ENCODE measurements around the gene ITGB5. TPM values are rescaled to one million over a fixed set of nuclear protein-coding genes. Genes with fewer than 3 reads are reported as not detected.

ITGB5 gene
- total RNA-seq, 1 donor from 2014 or later: 122 TPM

DNA sequence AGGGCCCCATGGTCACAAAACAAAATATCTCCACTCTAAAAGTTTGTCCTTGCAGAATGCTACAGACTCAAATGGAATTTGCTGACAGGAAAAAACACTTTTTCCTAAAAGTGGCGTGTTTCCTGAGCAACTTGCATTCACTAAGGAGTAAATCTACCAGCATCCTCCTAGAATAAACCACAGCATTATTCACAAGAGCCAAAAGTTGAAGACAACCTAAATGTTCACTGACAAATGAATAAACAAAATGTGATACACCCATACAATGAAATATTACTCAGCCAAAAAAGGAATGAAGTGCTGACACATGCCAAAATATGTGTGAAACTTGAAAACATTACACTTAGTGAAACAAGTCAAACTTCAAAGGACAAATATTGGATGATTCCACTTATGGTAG, 28.9 kb downstream of the ITGB5 start:
- no peak for DNase-seq
- no peaks in the 10 kb centered on the region for H3K9me3 ChIP-seq (replicated peaks)
- no peak overlapping the region for H3K4me3 ChIP-seq
- TF ChIP-seq, protein P1, sequence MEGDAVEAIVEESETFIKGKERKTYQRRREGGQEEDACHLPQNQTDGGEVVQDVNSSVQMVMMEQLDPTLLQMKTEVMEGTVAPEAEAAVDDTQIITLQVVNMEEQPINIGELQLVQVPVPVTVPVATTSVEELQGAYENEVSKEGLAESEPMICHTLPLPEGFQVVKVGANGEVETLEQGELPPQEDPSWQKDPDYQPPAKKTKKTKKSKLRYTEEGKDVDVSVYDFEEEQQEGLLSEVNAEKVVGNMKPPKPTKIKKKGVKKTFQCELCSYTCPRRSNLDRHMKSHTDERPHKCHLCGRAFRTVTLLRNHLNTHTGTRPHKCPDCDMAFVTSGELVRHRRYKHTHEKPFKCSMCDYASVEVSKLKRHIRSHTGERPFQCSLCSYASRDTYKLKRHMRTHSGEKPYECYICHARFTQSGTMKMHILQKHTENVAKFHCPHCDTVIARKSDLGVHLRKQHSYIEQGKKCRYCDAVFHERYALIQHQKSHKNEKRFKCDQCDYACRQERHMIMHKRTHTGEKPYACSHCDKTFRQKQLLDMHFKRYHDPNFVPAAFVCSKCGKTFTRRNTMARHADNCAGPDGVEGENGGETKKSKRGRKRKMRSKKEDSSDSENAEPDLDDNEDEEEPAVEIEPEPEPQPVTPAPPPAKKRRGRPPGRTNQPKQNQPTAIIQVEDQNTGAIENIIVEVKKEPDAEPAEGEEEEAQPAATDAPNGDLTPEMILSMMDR (IDR thresholded peaks at IDR 0.05; ENCODE audit: borderline replicate concordance): no peak
- peaks cover 54% of the 10 kb centered on the region for H3K4me1 ChIP-seq
- H3K27me3 ChIP-seq (ENCODE audit: low read depth): no peaks in the 10 kb centered on the region
- peaks cover 22% of the 10 kb centered on the region for H3K36me3 ChIP-seq
- intact Hi-C loops (cut with micrococcal nuclease): no loop called here
- H3K27ac ChIP-seq (replicated peaks): peak overlapping the region; percentile 83

DNA sequence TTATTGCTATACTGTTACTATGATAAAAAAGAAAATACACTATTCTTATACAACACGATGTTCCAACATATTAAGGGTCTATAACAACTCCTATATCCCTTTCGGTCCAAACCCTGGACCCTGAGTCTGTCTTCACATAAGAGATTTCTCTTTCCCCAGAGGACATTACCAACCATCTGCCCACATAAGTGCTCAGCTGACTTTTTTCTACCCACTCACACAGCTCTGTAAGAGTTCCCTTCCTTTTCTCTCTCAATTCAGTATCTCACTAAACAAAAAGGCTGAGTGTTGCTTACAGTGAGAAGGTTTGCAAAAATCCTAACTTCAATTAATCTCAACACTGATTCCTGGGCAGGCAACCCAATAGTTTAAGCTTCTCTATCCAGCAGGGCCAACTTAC, 30.5 kb downstream of the ITGB5 start:
- no peaks in the 10 kb centered on the region for H3K9me3 ChIP-seq (replicated peaks)
- peaks cover 22% of the 10 kb centered on the region for H3K36me3 ChIP-seq
- no peak overlapping the region for H3K4me3 ChIP-seq
- no peak for DNase-seq
- H3K27ac ChIP-seq (replicated peaks): no peak overlapping the region
- TF ChIP-seq, protein P1 (IDR thresholded peaks at IDR 0.05; ENCODE audit: borderline replicate concordance): no peak
- intact Hi-C loops (cut with micrococcal nuclease): no loop called here
- H3K27me3 ChIP-seq (ENCODE audit: low read depth): no peaks in the 10 kb centered on the region
- H3K4me1 ChIP-seq: peaks cover 53% of the 10 kb centered on the region

DNA sequence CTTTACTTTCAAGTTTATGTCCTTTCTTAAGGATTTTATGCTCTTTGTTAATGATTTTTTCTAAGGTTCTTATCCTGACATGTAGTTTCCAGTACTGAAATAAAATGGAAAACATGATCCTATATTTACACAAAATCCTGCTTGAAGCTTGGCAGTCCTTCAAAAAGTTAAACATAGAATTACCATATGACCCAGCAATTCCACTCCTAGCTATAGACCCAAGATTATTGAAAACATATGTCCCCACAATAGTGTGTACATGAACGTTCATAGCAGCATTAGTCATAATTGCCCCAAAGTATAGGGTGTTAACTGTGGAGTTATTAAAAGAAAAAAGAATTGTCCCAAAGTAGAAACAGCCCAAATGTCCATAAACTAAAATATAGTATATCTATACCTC, 33.2 kb downstream of the ITGB5 start:
- Histone ChIP-seq H3K9me3 (replicated peaks) (no peaks in the 10 kb centered on the region), H3K27ac (replicated peaks) (no peak overlapping the region), H3K36me3 (peaks cover 22% of the 10 kb centered on the region), H3K4me1 (peaks cover 46% of the 10 kb centered on the region), H3K4me3 (no peak overlapping the region), H3K27me3 (ENCODE audit: low read depth) (no peaks in the 10 kb centered on the region)
- TF ChIP-seq, protein P1 (IDR thresholded peaks at IDR 0.05; ENCODE audit: borderline replicate concordance): no peak
- DNase-seq: no peak
- intact Hi-C loops (cut with micrococcal nuclease): no loop called here

DNA sequence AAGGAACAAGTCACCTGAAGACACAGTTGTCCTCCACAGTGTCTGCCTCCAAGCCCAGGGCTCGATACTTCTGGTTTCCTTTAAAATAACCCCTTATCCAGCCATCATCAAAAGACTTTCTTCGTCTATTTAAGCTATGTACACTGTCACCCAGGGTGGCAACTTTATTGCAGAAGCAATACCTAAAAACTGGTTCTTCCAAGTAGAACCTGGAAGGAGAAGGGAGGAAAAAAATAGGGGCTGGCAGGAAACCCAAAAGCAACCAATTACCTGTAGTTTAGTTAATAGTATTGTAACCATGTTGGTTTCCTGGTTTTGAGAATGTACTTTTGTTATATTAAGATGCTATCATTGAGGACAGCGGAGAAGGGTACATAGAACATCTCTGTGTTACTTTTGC, 33.7 kb downstream of the ITGB5 start:
- no peaks in the 10 kb centered on the region for H3K27me3 ChIP-seq (ENCODE audit: low read depth)
- intact Hi-C loops (cut with micrococcal nuclease): no loop called here
- peaks cover 18% of the 10 kb centered on the region for H3K36me3 ChIP-seq
- H3K27ac ChIP-seq (replicated peaks): no peak overlapping the region
- TF ChIP-seq, protein P1 (IDR thresholded peaks at IDR 0.05; ENCODE audit: borderline replicate concordance): no peak
- no peaks in the 10 kb centered on the region for H3K9me3 ChIP-seq (replicated peaks)
- no peak for DNase-seq
- no peak overlapping the region for H3K4me3 ChIP-seq
- H3K4me1 ChIP-seq: peaks cover 40% of the 10 kb centered on the region

DNA sequence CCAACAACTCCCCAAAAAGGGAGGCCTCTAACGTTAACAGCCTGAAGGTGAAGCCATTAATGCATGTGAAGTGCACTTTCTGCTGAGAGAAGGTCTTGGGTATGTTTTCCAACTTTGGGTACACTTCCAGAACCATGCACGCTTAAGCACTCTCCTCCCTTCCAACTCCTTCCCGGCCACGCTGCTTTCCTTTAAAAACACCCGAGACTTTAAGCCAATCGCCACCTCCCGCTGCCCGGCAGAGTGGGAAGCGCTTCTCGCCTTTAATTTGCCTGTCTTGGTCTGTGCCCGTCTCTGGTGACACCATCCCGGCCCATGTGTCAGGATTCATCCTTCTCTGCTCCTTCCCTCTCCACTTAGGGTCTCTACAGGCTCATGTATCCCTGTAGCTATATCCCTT, 35.3 kb downstream of the ITGB5 start:
- DNase-seq: no peak

More for the DNA sequence above, 35.3 kb downstream of the ITGB5 start:
- Histone ChIP-seq H3K27ac (replicated peaks) (peak overlapping the region; percentile 18), H3K36me3 (peaks cover 33% of the 10 kb centered on the region), H3K9me3 (replicated peaks) (no peaks in the 10 kb centered on the region), H3K4me3 (no peak overlapping the region), H3K27me3 (ENCODE audit: low read depth) (no peaks in the 10 kb centered on the region), H3K4me1 (peaks cover 30% of the 10 kb centered on the region)
- intact Hi-C loops (cut with micrococcal nuclease): no loop called here
- TF ChIP-seq, protein P1 (IDR thresholded peaks at IDR 0.05; ENCODE audit: borderline replicate concordance): no peak
